GM21360 (cell line): ENCODE results near the gene TRPM7.
"Not testable (repeated sequence)": the region's sequence is repeated elsewhere in the genome, so short reads cannot be mapped to it uniquely, and the experiment has no call there.

Experiments used
- ATAC-seq: cut with Tn5 transposase; IDR thresholded peaks from one replicate; pipeline ENCODE4 v1.9.1; 2021; ENCODE audit warnings: mild to moderate bottlenecking, moderate library complexity; ENCODE audit not compliant: unreplicated experiment

Gene TRPM7

GRCh38 chr15:50590288-50590687 lies 96.3 kb downstream of the TRPM7 start:
- no peak for ATAC-seq

- no peak for ATAC-seq
These were observed 109.1 kb downstream of the TRPM7 start for GRCh38 chr15:50577492-50577891.

DNA sequence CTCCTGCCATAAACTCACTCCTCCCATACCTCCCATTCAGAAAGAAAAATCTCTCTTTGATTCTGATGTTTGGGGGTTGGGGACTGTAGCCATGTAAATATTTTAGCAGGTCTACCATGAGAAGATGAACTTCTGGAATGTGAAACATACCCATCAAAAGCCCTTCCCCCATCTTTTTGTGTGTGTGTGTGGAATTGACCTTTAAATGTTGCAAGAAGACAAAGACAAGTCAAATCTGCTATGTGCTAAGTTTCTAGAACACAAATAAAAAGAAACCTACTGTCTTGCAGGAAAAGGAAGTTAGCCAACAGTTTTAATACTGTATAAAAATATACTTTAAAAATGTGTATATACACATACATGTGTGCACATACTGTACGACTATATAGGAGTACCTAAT lies 110.4 kb downstream of the TRPM7 start:
- ATAC-seq = no peak

DNA sequence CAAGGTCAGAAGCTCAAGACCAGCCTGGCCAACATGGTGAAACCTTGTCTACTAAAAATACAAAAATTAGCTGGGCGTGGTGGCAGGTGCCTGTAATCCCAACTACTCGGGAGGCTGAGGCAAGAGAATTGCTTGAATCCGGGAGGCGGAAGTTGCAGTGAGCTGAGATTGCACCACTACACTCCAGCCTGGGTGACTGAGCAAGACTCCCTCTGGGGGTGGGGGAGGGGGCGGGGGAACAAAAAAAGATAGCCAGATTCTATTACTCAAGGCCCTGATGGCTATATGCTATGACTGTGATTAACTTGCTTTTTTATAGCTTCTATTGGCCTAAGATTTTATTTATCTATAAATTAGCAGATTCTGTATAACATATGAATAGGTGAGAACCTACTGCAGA lies 112.8 kb downstream of the TRPM7 start:
- ATAC-seq = not testable (repeated sequence)

DNA sequence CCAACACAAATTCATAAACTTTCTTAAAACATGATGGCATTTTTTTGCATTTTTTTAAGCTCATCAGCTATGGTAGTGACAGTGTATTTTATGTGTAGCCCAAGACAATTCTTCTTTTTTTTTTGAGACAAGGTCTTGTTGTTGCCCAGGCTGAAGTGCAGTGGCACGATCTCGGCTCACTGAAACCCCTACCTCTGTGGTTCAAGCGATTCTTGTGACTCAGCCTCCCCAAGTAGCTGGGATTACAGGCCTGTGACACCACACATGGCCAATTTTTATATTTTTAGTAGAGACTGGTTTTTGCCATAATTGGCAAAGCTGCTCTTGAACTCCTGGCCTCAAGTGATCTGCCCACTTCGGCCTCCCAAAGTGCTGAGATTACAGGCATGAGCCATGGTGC lies 122.8 kb downstream of the TRPM7 start:
- no peak for ATAC-seq

GRCh38 chr15:50562735-50563640 lies 123.6 kb downstream of the TRPM7 start:
- no peak for ATAC-seq

GRCh38 chr15:50558012-50558411 lies 128.6 kb downstream of the TRPM7 start:
- no peak for ATAC-seq

GRCh38 chr15:50556642-50557371 lies 129.8 kb downstream of the TRPM7 start:
- no peak for ATAC-seq

GRCh38 chr15:50552238-50552637 lies 134.4 kb downstream of the TRPM7 start:
- ATAC-seq = no peak

GRCh38 chr15:50549326-50549725 lies 137.3 kb downstream of the TRPM7 start:
- no peak for ATAC-seq

DNA sequence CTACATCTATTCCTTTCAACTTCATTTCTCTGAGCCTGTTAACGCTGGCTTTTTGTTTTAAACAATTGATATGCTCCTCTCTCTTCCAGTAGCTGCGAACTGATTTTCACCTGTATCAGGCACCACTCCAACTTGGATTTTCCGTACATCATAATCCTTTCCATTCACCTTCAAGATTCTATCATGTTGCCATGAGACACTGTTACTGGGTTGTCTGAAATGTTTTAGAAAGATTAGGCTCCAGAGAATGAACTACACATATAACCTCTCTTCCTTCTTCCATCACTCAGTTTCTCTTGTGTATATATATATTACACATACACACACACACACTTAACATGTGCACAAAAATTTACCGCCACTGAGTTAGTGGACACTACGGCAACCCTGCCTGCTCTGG lies 140.0 kb downstream of the TRPM7 start, which contains the start of gene USP50:
Gene USP50 (minus strand): TSS at position 101 of the 400 bp plus-strand sequence. CDS start 141 bp downstream, outside the sequence.
- ATAC-seq = no peak

DNA sequence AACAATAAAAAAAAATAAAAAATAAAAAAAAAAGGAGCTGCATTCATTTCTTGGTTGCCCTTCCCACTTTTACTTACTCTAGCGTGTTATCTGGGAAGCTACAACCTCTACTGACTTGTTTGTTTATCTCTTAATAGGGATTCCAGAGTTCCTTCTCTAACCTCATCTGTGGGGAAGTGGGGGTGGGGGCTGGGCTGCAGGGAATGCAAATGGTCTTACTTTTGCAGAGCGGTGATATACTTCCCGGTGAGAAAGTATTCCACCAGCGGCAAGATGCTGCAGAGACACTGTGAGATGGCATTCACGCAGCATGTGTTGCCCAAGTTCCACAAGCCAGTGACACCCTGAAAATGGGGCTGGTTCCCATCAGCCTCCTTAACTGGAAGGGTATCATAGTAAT lies 142.2 kb downstream of the TRPM7 start:
- ATAC-seq = no peak

DNA sequence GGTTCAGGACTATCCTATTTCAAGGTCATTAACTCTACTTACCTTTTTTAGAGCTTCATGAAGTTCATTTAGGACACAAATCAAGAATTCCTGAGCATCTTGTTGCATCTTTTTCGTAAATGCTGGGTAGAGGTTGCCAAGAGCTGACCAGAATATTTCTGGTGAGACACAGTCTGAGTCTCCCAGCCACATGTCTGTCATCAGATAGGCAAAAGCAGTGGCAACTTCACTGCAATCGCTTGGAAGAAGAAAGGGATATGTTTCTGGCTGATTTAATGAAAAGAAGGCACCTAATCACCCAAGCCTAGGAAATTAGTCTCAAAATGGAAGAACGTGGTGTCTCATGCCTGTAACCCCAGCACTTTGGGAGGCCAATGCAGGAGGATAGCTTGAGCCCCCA lies 143.0 kb downstream of the TRPM7 start:
- ATAC-seq = no peak

- no peak for ATAC-seq
These were observed 143.7 kb downstream of the TRPM7 start for GRCh38 chr15:50542887-50543210.

- ATAC-seq = no peak
These were observed 154.8 kb downstream of the TRPM7 start for GRCh38 chr15:50531766-50532165.

GRCh38 chr15:50531163-50531562 lies 155.4 kb downstream of the TRPM7 start:
- ATAC-seq = no peak

GRCh38 chr15:50523851-50524251 lies 162.7 kb downstream of the TRPM7 start:
- no peak for ATAC-seq

DNA sequence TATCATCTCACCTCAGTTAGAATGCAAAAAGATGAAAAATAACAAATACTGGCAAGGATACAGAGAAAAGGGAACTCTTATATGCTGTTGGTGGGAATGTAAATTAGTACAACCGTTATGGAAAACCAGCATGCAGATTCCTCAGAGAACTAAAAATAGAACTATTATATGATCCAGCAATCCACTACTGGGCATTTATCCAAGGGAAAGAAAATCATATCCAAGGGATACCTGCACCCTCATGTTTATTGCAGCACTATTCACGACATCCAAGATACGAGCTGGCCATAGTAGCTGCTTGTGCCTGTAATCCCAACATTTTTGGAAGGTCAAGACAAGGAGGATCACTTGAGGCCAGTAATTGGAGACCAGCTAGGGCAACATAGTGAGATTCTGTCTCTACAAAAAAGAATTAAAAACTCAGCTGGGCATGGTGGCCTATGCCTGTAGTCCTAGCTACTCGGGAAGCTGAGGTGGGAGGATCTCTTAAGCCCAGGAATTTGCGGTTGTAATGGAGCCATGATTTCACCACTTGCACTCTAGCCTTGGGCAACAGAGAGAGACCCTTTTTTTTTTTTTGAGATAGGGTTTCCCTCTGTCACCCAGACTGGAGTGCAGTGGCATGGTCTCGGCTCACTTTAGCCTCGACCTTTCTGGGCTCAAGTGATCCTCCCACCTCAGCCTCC lies 166.7 kb downstream of the TRPM7 start:
- no peak for ATAC-seq

GRCh38 chr15:50513001-50513400 lies 173.6 kb downstream of the TRPM7 start:
- no peak for ATAC-seq
